ENCODE results near the gene BMP7.

DNA sequence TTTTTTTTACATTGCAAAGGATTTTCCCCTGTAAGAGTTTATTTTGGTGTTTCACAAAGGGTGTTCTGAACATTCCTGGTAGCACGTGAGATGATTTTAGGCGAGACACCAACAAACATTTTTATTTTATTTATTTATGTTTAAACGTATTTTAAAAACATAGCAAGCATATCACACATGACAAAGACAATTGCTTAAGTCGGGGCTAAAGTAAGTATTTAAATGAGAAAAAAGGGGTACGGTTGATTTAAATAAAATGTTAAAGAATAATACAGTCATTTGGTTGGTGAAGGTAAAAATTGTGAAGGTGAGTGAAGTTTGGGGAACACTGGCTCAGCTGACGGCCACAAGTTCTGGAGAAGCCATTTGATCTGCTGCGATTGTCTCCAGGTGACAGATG lies 129.7 kb downstream of the BMP7 start:
- TF ChIP-seq, protein P1, sequence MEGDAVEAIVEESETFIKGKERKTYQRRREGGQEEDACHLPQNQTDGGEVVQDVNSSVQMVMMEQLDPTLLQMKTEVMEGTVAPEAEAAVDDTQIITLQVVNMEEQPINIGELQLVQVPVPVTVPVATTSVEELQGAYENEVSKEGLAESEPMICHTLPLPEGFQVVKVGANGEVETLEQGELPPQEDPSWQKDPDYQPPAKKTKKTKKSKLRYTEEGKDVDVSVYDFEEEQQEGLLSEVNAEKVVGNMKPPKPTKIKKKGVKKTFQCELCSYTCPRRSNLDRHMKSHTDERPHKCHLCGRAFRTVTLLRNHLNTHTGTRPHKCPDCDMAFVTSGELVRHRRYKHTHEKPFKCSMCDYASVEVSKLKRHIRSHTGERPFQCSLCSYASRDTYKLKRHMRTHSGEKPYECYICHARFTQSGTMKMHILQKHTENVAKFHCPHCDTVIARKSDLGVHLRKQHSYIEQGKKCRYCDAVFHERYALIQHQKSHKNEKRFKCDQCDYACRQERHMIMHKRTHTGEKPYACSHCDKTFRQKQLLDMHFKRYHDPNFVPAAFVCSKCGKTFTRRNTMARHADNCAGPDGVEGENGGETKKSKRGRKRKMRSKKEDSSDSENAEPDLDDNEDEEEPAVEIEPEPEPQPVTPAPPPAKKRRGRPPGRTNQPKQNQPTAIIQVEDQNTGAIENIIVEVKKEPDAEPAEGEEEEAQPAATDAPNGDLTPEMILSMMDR (conservative IDR thresholded peaks at IDR 0.05 in 1 of 2, IDR thresholded peaks at IDR 0.05 in 1 of 2; ENCODE audit: extremely low read depth in 1 of 2, insufficient read depth in 1 of 2, low read depth in 1 of 2, low read length in 2 of 2), result no peak
- TF ChIP-seq EZH2 (IDR thresholded peaks at IDR 0.05; ENCODE audit: borderline replicate concordance, low read length), result no peak
